OCI-LY7 (cell line): ENCODE results near the gene LRRC55. TPM values are rescaled to one million over a fixed set of nuclear protein-coding genes. Genes with fewer than 3 reads are reported as not detected.

Source experiments
- BruUV-seq: library from RNA; stranded (reverse); fragments of 400-500 nt; replicated peaks from 2 replicates; lab custom pipeline; 2021; lab: Mats Ljungman, UMichigan
- CTCF ChIA-PET: fragments of 300-600 bp; sonication (Branson Sonifier 250); formaldehyde crosslinking; loops from one replicate; lab custom pipeline; 2022; ENCODE audit warnings: antibody characterized with exemption; ENCODE audit not compliant: unreplicated experiment; lab: Charles Lee
- POLR2A ChIA-PET: fragments of 300-600 bp; sonication (Branson Sonifier 250); formaldehyde crosslinking; loops from one replicate; lab custom pipeline; 2022; ENCODE audit warnings: antibody characterized with exemption; lab: Charles Lee
- DNase-seq: peaks from one replicate; pipeline ENCODE4 v3.0.0-alpha.2; 2015; ENCODE audit warnings: low spot score
- H2AFZ ChIP-seq: fragments of 200-600 bp; sonication (generic), shearing (Covaris generic); 2 replicates; pipeline ENCODE4 v1.6.1; 2014; ENCODE audit warnings: mild to moderate bottlenecking, antibody characterized with exemption, low read length, moderate library complexity
- H3K27ac ChIP-seq: fragments of 200-600 bp; sonication (generic); 2 replicates; pipeline ENCODE4 v1.5.1; 2014; ENCODE audit warnings: mixed run types, low read depth, mild to moderate bottlenecking, moderate library complexity, low read length, inconsistent platforms; ENCODE audit not compliant: poor library complexity, severe bottlenecking
- H3K36me3 ChIP-seq: fragments of 200-600 bp; sonication (generic); 2 replicates; pipeline ENCODE4 v1.6.1; 2014; ENCODE audit warnings: mild to moderate bottlenecking, antibody characterized with exemption, low read length, moderate library complexity, mixed read lengths; ENCODE audit not compliant: insufficient read depth
- H3K4me1 ChIP-seq: fragments of 200-600 bp; sonication (generic); 2 replicates; pipeline ENCODE4 v1.5.1; 2014; ENCODE audit warnings: mild to moderate bottlenecking, low read length; ENCODE audit not compliant: insufficient read depth, poor library complexity, severe bottlenecking
- H3K4me2 ChIP-seq: fragments of 200-600 bp; sonication (generic); 2 replicates; pipeline ENCODE4 v1.6.1; 2014; ENCODE audit warnings: mild to moderate bottlenecking, low read length
- H3K4me3 ChIP-seq: fragments of 200-600 bp; sonication (generic); 2 replicates; pipeline ENCODE4 v1.5.1; 2014; ENCODE audit warnings: mild to moderate bottlenecking, low read depth, low read length; ENCODE audit not compliant: poor library complexity, severe bottlenecking
- H3K79me2 ChIP-seq: fragments of 200-600 bp; sonication (generic); 2 replicates; pipeline ENCODE4 v1.6.1; 2016; ENCODE audit warnings: low read depth, mild to moderate bottlenecking, low read length, moderate library complexity, mixed read lengths; ENCODE audit not compliant: insufficient read depth
- H3K9me2 ChIP-seq: fragments of 200-600 bp; sonication (generic); 2 replicates; pipeline ENCODE4 v1.6.1; 2016; ENCODE audit warnings: mild to moderate bottlenecking, low read length, mixed read lengths; ENCODE audit not compliant: insufficient read depth
- H3K9me3 ChIP-seq: fragments of 200-600 bp; sonication (generic); 2 replicates; pipeline ENCODE4 v1.6.1; 2014; ENCODE audit warnings: mild to moderate bottlenecking, mixed run types, low read length, mixed read lengths
- H4K20me1 ChIP-seq: fragments of 200-600 bp; sonication (generic); 2 replicates; pipeline ENCODE4 v1.6.1; 2014; ENCODE audit warnings: mild to moderate bottlenecking, antibody characterized with exemption, low read length, moderate library complexity, mixed read lengths; ENCODE audit not compliant: insufficient read depth
- EZH2phosphoT487 ChIP-seq: fragments of 200-600 bp; sonication (generic); IDR thresholded peaks from 2 replicates; pipeline ENCODE4 v1.6.1; 2018; ENCODE audit warnings: low read depth, borderline replicate concordance, mild to moderate bottlenecking, mixed run types, antibody characterized with exemption, low read length, moderate library complexity, mixed read lengths
- intact Hi-C: fragments of 100-400 bp; cut with micrococcal nuclease; formaldehyde crosslinking; loops from one replicate; pipeline ENCODE4 v1.10.0; 2022; ENCODE audit not compliant: unreplicated experiment
- total RNA-seq, 2 experiments: library from RNA; depleted of rRNA in 1 of 2; stranded (reverse); fragments of >200 nt in 1 of 2; shearing (Covaris generic) in 1 of 2; gene quantifications; 2 replicates each; pipeline ENCODE4 v1.2.3, GENCODE V29; 2014 to 2022
- TF ChIP-seq, protein P1 (sequence below): fragments of 200-600 bp; sonication (generic); conservative IDR thresholded peaks from 2 replicates; pipeline ENCODE4 v1.5.1; 2014; ENCODE audit warnings: mild to moderate bottlenecking, antibody characterized with exemption, low read length, moderate library complexity, mixed read lengths

LRRC55 gene
- total RNA-seq, 2 experiments from 2014 or later: not detected

DNA sequence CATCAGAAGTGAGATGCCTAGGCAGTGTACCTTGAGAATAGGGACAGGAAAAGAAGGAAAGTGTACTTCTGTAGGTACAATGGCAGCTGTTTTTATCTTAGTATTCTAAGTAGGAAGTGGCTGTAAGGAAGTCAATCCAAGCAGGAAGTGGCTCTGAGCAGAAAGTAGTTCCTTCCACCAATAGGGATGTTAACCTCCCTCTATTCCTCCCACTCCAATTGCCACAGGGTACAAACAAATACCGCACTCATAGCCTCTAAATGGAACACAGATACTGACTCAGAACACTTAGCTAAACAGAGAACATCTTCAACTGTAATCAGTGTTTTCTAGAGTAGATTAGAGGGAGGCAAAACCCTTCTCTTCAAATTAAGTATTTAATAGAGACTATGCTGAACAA lies 10.6 kb downstream of the LRRC55 start:
- Histone ChIP-seq H3K9me3 (no peaks in the 10 kb centered on the region), H2AFZ (no peak overlapping the region), H3K4me1 (no peaks in the 10 kb centered on the region), H3K36me3 (no peaks in the 10 kb centered on the region), H3K4me3 (no peak overlapping the region), H4K20me1 (no peaks in the 10 kb centered on the region), H3K79me2 (no peaks in the 10 kb centered on the region), H3K27ac (no peak overlapping the region), H3K9me2 (no peaks in the 10 kb centered on the region), H3K4me2 (no peak overlapping the region)
- no TSS peak for BruUV-seq
- ChIA-PET POLR2A (no interaction called here), CTCF (no interaction called here)
- intact Hi-C loops: no loop called here
- no peak for DNase-seq
- TF ChIP-seq, protein P1, sequence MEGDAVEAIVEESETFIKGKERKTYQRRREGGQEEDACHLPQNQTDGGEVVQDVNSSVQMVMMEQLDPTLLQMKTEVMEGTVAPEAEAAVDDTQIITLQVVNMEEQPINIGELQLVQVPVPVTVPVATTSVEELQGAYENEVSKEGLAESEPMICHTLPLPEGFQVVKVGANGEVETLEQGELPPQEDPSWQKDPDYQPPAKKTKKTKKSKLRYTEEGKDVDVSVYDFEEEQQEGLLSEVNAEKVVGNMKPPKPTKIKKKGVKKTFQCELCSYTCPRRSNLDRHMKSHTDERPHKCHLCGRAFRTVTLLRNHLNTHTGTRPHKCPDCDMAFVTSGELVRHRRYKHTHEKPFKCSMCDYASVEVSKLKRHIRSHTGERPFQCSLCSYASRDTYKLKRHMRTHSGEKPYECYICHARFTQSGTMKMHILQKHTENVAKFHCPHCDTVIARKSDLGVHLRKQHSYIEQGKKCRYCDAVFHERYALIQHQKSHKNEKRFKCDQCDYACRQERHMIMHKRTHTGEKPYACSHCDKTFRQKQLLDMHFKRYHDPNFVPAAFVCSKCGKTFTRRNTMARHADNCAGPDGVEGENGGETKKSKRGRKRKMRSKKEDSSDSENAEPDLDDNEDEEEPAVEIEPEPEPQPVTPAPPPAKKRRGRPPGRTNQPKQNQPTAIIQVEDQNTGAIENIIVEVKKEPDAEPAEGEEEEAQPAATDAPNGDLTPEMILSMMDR: no peak
- no peak for TF ChIP-seq EZH2phosphoT487

DNA sequence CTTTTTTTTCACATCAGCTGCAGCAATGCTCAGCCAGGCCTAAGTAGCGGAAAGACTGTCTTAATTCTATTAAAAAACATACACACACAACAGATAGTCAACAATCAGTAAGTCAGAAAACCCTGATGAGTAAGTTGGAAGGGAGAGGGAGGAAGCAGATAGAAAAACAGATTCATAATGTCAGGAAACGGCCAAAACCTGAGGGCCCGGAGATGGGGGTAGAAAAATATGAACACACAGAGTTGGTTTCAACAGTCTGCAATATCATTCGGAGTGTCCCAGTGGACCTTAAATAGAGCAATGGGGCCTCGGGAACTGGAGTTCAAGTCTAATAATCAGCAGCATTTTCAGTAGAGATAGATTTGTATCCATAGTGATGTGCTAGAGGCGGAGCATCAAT lies 14.8 kb downstream of the LRRC55 start:
- TF ChIP-seq, protein P1: no peak
- no peak for TF ChIP-seq EZH2phosphoT487
- no peaks in the 10 kb centered on the region for H4K20me1 ChIP-seq
- BruUV-seq: no TSS peak
- ChIA-PET CTCF (no interaction called here), POLR2A (no interaction called here)
- H3K4me1 ChIP-seq: no peaks in the 10 kb centered on the region
- H3K9me2 ChIP-seq: no peaks in the 10 kb centered on the region
- H3K4me3 ChIP-seq: no peak overlapping the region
- no peak for DNase-seq
- no peaks in the 10 kb centered on the region for H3K79me2 ChIP-seq
- intact Hi-C loops: no loop called here
- H3K4me2 ChIP-seq: no peak overlapping the region
- H3K27ac ChIP-seq: no peak overlapping the region
- H3K36me3 ChIP-seq: no peaks in the 10 kb centered on the region
- H2AFZ ChIP-seq: no peak overlapping the region
- no peaks in the 10 kb centered on the region for H3K9me3 ChIP-seq

DNA sequence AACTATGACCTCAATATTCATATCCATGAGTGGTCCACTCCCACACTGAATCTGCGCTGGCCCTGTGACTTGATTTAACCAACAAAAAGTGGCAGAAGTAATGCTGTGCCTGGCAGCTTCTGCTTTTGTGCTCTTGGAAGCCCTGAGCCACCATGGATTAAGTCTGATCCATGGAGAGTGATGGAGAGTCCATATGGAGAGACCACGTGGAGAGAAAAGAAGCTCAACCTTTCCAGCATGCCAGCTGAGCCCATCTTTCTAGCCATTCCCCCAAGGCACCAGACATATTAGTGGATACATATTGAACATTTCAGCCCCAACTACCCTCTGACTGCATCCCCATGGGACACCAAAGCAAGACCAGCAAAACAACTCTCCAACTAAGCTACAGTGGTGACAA lies 16.0 kb downstream of the LRRC55 start:
- Histone ChIP-seq H3K36me3 (no peaks in the 10 kb centered on the region), H3K4me1 (no peaks in the 10 kb centered on the region), H3K27ac (no peak overlapping the region), H3K4me3 (no peak overlapping the region), H3K9me2 (no peaks in the 10 kb centered on the region), H3K79me2 (no peaks in the 10 kb centered on the region), H4K20me1 (no peaks in the 10 kb centered on the region), H3K4me2 (no peak overlapping the region), H3K9me3 (no peaks in the 10 kb centered on the region), H2AFZ (no peak overlapping the region)
- TF ChIP-seq, protein P1: no peak
- TF ChIP-seq EZH2phosphoT487: no peak
- BruUV-seq: no TSS peak
- ChIA-PET POLR2A (no interaction called here), CTCF (no interaction called here)
- DNase-seq: no peak
- intact Hi-C loops: no loop called here
